Heart left ventricle (tissue), 13 donors: Measurements from ENCODE around the gene CCDC146.

Experiments used
- POLR2A ChIP-seq, 2 donors: fragments of 450-650 bp; IDR thresholded peaks; one replicate each; pipeline ENCODE4 v1.6.1; 2017; ENCODE audit warnings: antibody characterized with exemption in 2 of 2, mild to moderate bottlenecking in 2 of 2, moderate library complexity in 2 of 2
- TF ChIP-seq, protein P1 (sequence below), 12 donors: fragments of 200-600 bp; sonication (generic) in 4 of 12; IDR thresholded peaks; one replicate each; pipeline versions ENCODE4 v1.5.0 to v1.8.0; 2018 to 2022; ENCODE audit warnings: antibody characterized with exemption in 12 of 12, mild to moderate bottlenecking in 5 of 12
- donor health status: ischemic (EF 13 %, LVEDD 7.1; RV severe dilation, severe dysfunction).
- donor health status: DM: no; HTN: yes; CAD: no.
- donor health status: DM: no; HTN: no; CAD: no.
- donor health status: ischemic (EF 25% LVEDD 6.9; RV normal size, moderate dysfunction).
- donor health status: ischemic (EF 25% LVEDD 5.7; RV mildly dilated, moderate dysfunction).
- donor health status: ischemic (EF 35%, LVEDD 5.7; RV mildly dilated, moderate dysfunction).
- donor health status: nonischemic (EF 11% LVEDD 7.7; RV severe dilation, severe dysfunction).
- donor health status: DM: yes; HTN: yes; CAD: no.
- donor health status: PGD.
- donor health status: ischemic (EF 29% LVEDD 5.4; RV normal size, mild dysfunction).
- donor health status: nonischemic (EF 23%, LVEDD 6.1; RV moderate dilation, normal function).

- TF ChIP-seq, protein P1, sequence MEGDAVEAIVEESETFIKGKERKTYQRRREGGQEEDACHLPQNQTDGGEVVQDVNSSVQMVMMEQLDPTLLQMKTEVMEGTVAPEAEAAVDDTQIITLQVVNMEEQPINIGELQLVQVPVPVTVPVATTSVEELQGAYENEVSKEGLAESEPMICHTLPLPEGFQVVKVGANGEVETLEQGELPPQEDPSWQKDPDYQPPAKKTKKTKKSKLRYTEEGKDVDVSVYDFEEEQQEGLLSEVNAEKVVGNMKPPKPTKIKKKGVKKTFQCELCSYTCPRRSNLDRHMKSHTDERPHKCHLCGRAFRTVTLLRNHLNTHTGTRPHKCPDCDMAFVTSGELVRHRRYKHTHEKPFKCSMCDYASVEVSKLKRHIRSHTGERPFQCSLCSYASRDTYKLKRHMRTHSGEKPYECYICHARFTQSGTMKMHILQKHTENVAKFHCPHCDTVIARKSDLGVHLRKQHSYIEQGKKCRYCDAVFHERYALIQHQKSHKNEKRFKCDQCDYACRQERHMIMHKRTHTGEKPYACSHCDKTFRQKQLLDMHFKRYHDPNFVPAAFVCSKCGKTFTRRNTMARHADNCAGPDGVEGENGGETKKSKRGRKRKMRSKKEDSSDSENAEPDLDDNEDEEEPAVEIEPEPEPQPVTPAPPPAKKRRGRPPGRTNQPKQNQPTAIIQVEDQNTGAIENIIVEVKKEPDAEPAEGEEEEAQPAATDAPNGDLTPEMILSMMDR (IDR thresholded peaks at IDR 0.05), result no peak
- TF ChIP-seq POLR2A (IDR thresholded peaks at IDR 0.05), result no peak
Observed at GRCh38 chr7:77327932-77328628, 205.7 kb downstream of the CCDC146 start.
